ENCODE results near the gene BACH2. TPM values are rescaled to one million over a fixed set of nuclear protein-coding genes. Genes with fewer than 3 reads are reported as not detected.

Gene BACH2
- polyA plus RNA-seq, 1 donor (not counting 4 experiments of a cell fraction or from before 2014, with no cell fraction given): 0.50 TPM

DNA sequence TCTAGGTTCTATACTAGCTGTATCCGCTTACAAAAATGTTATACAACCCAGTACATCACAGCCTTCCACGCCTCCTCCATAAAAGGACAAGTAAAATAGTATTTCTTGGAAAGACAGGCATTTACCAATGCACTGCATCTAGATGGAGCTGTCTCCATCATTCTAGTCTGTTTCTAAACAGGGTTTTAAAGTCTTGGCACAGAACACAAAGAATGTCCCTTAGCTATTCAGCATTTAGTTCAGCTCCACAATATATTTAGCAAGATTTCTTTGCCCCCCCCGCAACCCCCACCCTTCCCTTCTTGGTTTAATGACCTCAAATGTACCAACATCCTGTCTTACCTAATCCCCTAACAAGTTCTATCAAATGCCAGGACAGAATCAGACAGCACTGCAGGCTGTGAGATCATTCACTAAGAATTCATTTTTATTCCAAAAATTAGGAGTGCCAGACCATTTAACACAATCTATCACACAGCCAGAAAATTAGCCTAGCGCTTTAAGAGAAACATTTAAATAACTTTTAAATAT is 198.6 kb downstream of the BACH2 start:
- TF ChIP-seq EZH2 (IDR thresholded peaks at IDR 0.05; ENCODE audit: low read length): no peak
- TF ChIP-seq, protein P1, sequence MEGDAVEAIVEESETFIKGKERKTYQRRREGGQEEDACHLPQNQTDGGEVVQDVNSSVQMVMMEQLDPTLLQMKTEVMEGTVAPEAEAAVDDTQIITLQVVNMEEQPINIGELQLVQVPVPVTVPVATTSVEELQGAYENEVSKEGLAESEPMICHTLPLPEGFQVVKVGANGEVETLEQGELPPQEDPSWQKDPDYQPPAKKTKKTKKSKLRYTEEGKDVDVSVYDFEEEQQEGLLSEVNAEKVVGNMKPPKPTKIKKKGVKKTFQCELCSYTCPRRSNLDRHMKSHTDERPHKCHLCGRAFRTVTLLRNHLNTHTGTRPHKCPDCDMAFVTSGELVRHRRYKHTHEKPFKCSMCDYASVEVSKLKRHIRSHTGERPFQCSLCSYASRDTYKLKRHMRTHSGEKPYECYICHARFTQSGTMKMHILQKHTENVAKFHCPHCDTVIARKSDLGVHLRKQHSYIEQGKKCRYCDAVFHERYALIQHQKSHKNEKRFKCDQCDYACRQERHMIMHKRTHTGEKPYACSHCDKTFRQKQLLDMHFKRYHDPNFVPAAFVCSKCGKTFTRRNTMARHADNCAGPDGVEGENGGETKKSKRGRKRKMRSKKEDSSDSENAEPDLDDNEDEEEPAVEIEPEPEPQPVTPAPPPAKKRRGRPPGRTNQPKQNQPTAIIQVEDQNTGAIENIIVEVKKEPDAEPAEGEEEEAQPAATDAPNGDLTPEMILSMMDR (optimal IDR thresholded peaks at IDR 0.05 in 1 of 3, IDR thresholded peaks at IDR 0.05 in 1 of 3, conservative IDR thresholded peaks at IDR 0.05 in 1 of 3; ENCODE audit: extremely low read depth in 1 of 3, insufficient read depth in 2 of 3, low read length in 3 of 3): peak in 2 of 3 experiments; percentile 35 to 53
- H4K20me1 ChIP-seq (ENCODE audit: control insufficient read depth, extremely low read depth, insufficient read depth, low read length): no peaks in the 10 kb centered on the region
- H3K9me3 ChIP-seq (ENCODE audit: control insufficient read depth, low read depth, low read length): peaks cover 2% of the 10 kb centered on the region
- H3K9me1 ChIP-seq (ENCODE audit: control insufficient read depth, extremely low read depth, insufficient read depth, low read length): no peaks in the 10 kb centered on the region
- peak overlapping the region; percentile 73 for H3K9ac ChIP-seq (ENCODE audit: control insufficient read depth, extremely low read depth, insufficient read depth, low read length)
- DNase-seq (ENCODE audit: low read depth, low spot score) (peak; percentile 84), FAIRE-seq (peak; percentile 86)
- no peaks in the 10 kb centered on the region for H3K79me2 ChIP-seq (ENCODE audit: control insufficient read depth, insufficient read depth, low read length)
- H3K27ac ChIP-seq (ENCODE audit: control insufficient read depth, insufficient read depth, low read length): peak overlapping the region; percentile 95
- dilution Hi-C loops (cut with MboI; ENCODE audit: extremely low pct_ligation_motif_present, low sequenced_read_pairs): no loop called here
- no peaks in the 10 kb centered on the region for H3K36me3 ChIP-seq (ENCODE audit: control insufficient read depth in 2 of 2, extremely low read depth in 1 of 2, insufficient read depth in 2 of 2, low read length in 2 of 2)
- H3K27me3 ChIP-seq (ENCODE audit: control insufficient read depth, extremely low read depth, insufficient read depth, low read length): no peaks in the 10 kb centered on the region
- peak overlapping the region; percentile 58 for H3K4me2 ChIP-seq (ENCODE audit: control insufficient read depth, extremely low read depth, insufficient read depth, low read depth, low read length)
- H2AFZ ChIP-seq (ENCODE audit: control insufficient read depth, low read length): peak overlapping the region; percentile 78
- peak overlapping the region in 1 of 3 experiments; percentile 0 for H3K4me3 ChIP-seq (ENCODE audit: control insufficient read depth in 2 of 3, extremely low read depth in 1 of 3, insufficient read depth in 2 of 3, low read depth in 1 of 3, low read length in 3 of 3)
- peaks cover 37% of the 10 kb centered on the region for H3K4me1 ChIP-seq (ENCODE audit: control insufficient read depth, extremely low read depth, insufficient read depth, low read length)

DNA sequence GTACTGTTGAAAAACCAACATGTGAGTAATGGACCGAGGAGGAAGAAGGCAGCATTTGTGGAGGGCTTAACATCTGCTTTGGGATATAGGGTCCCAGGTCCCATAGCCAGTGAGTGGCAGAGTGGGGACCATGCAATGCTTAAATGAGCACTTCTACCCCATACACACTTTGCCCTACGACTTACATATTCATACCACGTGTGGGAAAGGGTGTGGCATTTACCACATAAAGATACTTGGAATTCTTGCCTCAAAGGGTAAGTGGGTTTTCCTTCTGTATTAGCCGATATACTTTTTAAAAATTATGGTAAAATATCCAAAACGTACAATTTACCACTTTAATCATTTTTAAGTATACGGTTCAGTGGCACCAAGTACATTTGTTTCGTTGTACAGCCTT is 199.3 kb downstream of the BACH2 start:
- H3K36me3 ChIP-seq (ENCODE audit: control insufficient read depth in 2 of 2, extremely low read depth in 1 of 2, insufficient read depth in 2 of 2, low read length in 2 of 2): no peaks in the 10 kb centered on the region
- no peak for DNase-seq (ENCODE audit: low read depth, low spot score)
- dilution Hi-C loops (cut with MboI; ENCODE audit: extremely low pct_ligation_motif_present, low sequenced_read_pairs): no loop called here
- H3K4me3 ChIP-seq (ENCODE audit: control insufficient read depth in 2 of 3, extremely low read depth in 1 of 3, insufficient read depth in 2 of 3, low read depth in 1 of 3, low read length in 3 of 3): no peak overlapping the region
- H3K9ac ChIP-seq (ENCODE audit: control insufficient read depth, extremely low read depth, insufficient read depth, low read length): peak overlapping the region; percentile 49
- TF ChIP-seq EZH2 (IDR thresholded peaks at IDR 0.05; ENCODE audit: low read length): no peak
- TF ChIP-seq, protein P1 (optimal IDR thresholded peaks at IDR 0.05 in 1 of 3, IDR thresholded peaks at IDR 0.05 in 1 of 3, conservative IDR thresholded peaks at IDR 0.05 in 1 of 3; ENCODE audit: extremely low read depth in 1 of 3, insufficient read depth in 2 of 3, low read length in 3 of 3): no peak
- no peaks in the 10 kb centered on the region for H4K20me1 ChIP-seq (ENCODE audit: control insufficient read depth, extremely low read depth, insufficient read depth, low read length)
- H3K4me2 ChIP-seq (ENCODE audit: control insufficient read depth, extremely low read depth, insufficient read depth, low read depth, low read length): peak overlapping the region; percentile 52
- no peaks in the 10 kb centered on the region for H3K27me3 ChIP-seq (ENCODE audit: control insufficient read depth, extremely low read depth, insufficient read depth, low read length)
- H3K9me1 ChIP-seq (ENCODE audit: control insufficient read depth, extremely low read depth, insufficient read depth, low read length): no peaks in the 10 kb centered on the region
- peaks cover 2% of the 10 kb centered on the region for H3K9me3 ChIP-seq (ENCODE audit: control insufficient read depth, low read depth, low read length)
- peak; percentile 80 for FAIRE-seq
- peak overlapping the region; percentile 86 for H3K27ac ChIP-seq (ENCODE audit: control insufficient read depth, insufficient read depth, low read length)
- peak overlapping the region; percentile 78 for H2AFZ ChIP-seq (ENCODE audit: control insufficient read depth, low read length)
- no peaks in the 10 kb centered on the region for H3K79me2 ChIP-seq (ENCODE audit: control insufficient read depth, insufficient read depth, low read length)
- peaks cover 37% of the 10 kb centered on the region for H3K4me1 ChIP-seq (ENCODE audit: control insufficient read depth, extremely low read depth, insufficient read depth, low read length)

Measured in keratinocyte (primary cell).